GM18867 (cell line): ENCODE data around the gene YWHAB.

Experiments used
- ATAC-seq: cut with Tn5 transposase; IDR thresholded peaks from one replicate; pipeline ENCODE4 v1.9.1; 2021; ENCODE audit warnings: mild to moderate bottlenecking, moderate library complexity; ENCODE audit not compliant: unreplicated experiment

Gene YWHAB

GRCh38 chr20:44950368-44950767, 64.9 kb downstream of the YWHAB start:
- no peak for ATAC-seq

DNA sequence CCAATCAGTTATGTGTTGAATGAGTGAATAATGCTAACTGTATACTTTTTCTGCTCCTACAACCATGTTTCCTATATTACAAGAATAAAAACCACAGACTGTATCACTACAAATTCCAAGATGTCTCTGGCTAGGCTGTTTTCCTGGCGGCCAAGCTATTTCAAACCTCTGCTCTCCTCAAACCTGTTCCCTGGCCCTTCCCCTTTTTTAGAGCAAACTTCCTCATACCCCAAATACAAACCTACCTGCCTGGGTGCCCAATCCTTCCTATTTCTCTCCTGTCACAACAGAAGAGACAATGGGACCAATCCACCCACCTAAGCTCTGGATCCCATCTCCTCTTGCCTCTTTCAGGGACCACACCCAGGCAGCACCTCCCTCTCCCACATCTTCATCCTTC, 67.2 kb downstream of the YWHAB start:
- no peak for ATAC-seq

DNA sequence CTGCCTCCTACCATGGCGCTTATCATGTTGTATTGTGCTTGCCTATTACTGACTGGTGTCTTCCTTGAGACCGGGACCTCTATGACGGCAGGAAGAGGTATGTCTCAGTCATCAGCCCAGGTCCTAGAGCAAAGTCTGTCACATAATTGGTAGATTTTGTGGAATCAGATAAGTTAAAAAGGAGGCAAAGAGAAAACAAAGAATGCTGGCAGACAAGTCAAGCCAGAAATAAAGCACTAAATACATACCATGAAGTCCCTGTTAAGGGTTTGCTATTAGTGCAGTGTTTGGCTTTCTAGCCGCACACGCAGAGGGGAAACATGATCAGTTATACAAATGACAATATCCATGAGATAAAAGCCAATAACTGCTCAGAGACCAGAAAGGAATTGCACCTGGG, 68.7 kb downstream of the YWHAB start:
- ATAC-seq = no peak

DNA sequence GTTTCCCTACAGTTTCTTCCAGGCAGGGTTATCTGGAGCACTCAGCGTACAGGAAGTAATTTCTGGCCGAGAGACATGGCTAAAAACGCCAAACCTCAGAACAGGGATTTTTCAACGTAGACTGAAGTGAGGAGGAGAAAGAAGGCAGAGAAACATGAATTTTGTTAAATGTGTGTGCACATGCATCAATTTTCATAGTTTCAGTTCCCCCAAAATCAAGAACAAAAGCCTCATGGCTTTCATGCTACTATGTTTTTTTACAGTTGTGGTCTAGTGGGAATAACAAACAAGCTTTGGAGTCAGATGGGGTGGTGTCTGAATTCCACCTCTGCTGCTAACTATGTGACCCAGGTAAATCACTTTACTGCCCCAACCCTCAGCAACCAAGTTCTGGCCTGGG, 69.8 kb downstream of the YWHAB start:
- no peak for ATAC-seq

- ATAC-seq = no peak
Measured at GRCh38 chr20:44956410-44956809, 70.9 kb downstream of the YWHAB start.
